ENCODE results near the gene CTNNA2.

The CTNNA2 gene

GRCh38 chr2:79512442-79513401 is at the start of gene CTNNA2:
TSS of gene CTNNA2 (plus strand) at chr2:79513051.
- H3K4me3 ChIP-seq (ENCODE audit: low read depth, low read length): no peak within 1 kb of the TSS
- peak; percentile 47 for TF ChIP-seq CTCF (IDR thresholded peaks at IDR 0.05; ENCODE audit: borderline replicate concordance, insufficient read depth, low read depth, low read length)

GRCh38 chr2:79487399-79487798 is 25.5 kb upstream of the CTNNA2 start:
- TF ChIP-seq CTCF (IDR thresholded peaks at IDR 0.05; ENCODE audit: borderline replicate concordance, insufficient read depth, low read depth, low read length): no peak
- H3K4me3 ChIP-seq (ENCODE audit: low read depth, low read length): no peak overlapping the region

GRCh38 chr2:79511320-79511951 is 1.4 kb upstream of the CTNNA2 start:
- no peak overlapping the region for H3K4me3 ChIP-seq (ENCODE audit: low read depth, low read length)
- TF ChIP-seq CTCF (IDR thresholded peaks at IDR 0.05; ENCODE audit: borderline replicate concordance, insufficient read depth, low read depth, low read length): no peak

GRCh38 chr2:79513711-79514110 is 860 bp downstream of the CTNNA2 start:
- no peak for TF ChIP-seq CTCF (IDR thresholded peaks at IDR 0.05; ENCODE audit: borderline replicate concordance, insufficient read depth, low read depth, low read length)
- H3K4me3 ChIP-seq (ENCODE audit: low read depth, low read length): no peak overlapping the region

- no peak for TF ChIP-seq CTCF (IDR thresholded peaks at IDR 0.05; ENCODE audit: borderline replicate concordance, insufficient read depth, low read depth, low read length)
- no peak overlapping the region for H3K4me3 ChIP-seq (ENCODE audit: low read depth, low read length)
Observed at GRCh38 chr2:79529636-79530035, 16.8 kb downstream of the CTNNA2 start.

GRCh38 chr2:79530443-79530842 is 17.6 kb downstream of the CTNNA2 start:
- no peak overlapping the region for H3K4me3 ChIP-seq (ENCODE audit: low read depth, low read length)
- TF ChIP-seq CTCF (IDR thresholded peaks at IDR 0.05; ENCODE audit: borderline replicate concordance, insufficient read depth, low read depth, low read length): no peak
